SK-N-SH (cell line): Measurements from ENCODE around the gene CMTM1.

Experiments used
- EP300 ChIP-seq, 2 experiments: IDR thresholded peaks; 2 replicates each; pipeline versions ENCODE4 v1.4.0 to v1.6.1; 2012; ENCODE audit warnings: borderline replicate concordance in 1 of 2, low read depth in 1 of 2, low read length in 1 of 2
- MAX ChIP-seq: IDR thresholded peaks from 2 replicates; pipeline ENCODE4 v1.4.0; 2012; ENCODE audit warnings: low read depth
- TF ChIP-seq, protein P1 (sequence below): fragments of 200-600 bp; sonication (generic); IDR thresholded peaks from 2 replicates; pipeline ENCODE4 v1.6.1; 2017; ENCODE audit warnings: antibody characterized with exemption, mild to moderate bottlenecking, moderate library complexity

DNA sequence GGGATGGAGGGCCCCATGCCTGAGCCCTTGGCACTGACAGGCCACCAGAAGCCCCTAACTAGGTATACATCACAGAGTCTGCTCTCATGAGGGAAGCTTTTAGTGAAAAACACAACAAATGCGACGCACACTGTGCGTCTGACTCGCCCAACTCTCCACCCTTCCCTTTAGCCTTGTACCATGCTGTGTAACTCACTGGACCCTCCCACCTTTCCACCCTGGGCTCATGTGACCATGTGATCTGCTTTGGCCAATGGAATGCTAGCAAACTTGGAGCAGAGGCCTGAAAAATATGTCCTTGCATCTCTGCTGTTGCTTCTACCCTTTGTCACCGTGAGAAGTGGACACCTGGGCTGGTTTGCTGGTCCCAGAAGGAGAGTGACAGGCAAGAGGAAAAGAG lies 37.9 kb upstream of the CMTM1 start:
- TF ChIP-seq, protein P1, sequence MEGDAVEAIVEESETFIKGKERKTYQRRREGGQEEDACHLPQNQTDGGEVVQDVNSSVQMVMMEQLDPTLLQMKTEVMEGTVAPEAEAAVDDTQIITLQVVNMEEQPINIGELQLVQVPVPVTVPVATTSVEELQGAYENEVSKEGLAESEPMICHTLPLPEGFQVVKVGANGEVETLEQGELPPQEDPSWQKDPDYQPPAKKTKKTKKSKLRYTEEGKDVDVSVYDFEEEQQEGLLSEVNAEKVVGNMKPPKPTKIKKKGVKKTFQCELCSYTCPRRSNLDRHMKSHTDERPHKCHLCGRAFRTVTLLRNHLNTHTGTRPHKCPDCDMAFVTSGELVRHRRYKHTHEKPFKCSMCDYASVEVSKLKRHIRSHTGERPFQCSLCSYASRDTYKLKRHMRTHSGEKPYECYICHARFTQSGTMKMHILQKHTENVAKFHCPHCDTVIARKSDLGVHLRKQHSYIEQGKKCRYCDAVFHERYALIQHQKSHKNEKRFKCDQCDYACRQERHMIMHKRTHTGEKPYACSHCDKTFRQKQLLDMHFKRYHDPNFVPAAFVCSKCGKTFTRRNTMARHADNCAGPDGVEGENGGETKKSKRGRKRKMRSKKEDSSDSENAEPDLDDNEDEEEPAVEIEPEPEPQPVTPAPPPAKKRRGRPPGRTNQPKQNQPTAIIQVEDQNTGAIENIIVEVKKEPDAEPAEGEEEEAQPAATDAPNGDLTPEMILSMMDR, result no peak
- TF ChIP-seq EP300 (IDR thresholded peaks at IDR 0.05; ENCODE audit: borderline replicate concordance in 1 of 2, low read depth in 1 of 2, low read length in 1 of 2) (no peak), MAX (no peak)
